Fibroblast of the aortic adventitia (primary cell): ENCODE data around the gene POU2F3. TPM values are rescaled to one million over a fixed set of nuclear protein-coding genes. Genes with fewer than 3 reads are reported as not detected.

Source experiments
- DNase-seq: peaks from one replicate; pipeline ENCODE4 v3.0.0-alpha.2; 2010; ENCODE audit warnings: low read depth
- H3K4me3 ChIP-seq: 2 replicates; pipeline ENCODE4 v1.5.1; 2011; ENCODE audit warnings: low read depth, mild to moderate bottlenecking, control low read depth, low read length, moderate library complexity
- CTCF ChIP-seq: IDR thresholded peaks from 2 replicates; pipeline ENCODE4 v1.5.1; 2011; ENCODE audit warnings: mild to moderate bottlenecking, low read length, control low read depth, inconsistent platforms; ENCODE audit not compliant: insufficient read depth
- total RNA-seq: library from RNA; depleted of rRNA; stranded (reverse); fragments of >200 nt; gene quantifications from 2 replicates; pipeline ENCODE4 v1.2.3, GENCODE V29; 2012; ENCODE audit warnings: low replicate concordance

Gene POU2F3
- total RNA-seq, 1 donor = 0.36 TPM

- no peak for DNase-seq
- no peak for TF ChIP-seq CTCF
- no peak overlapping the region for H3K4me3 ChIP-seq
Measured at GRCh38 chr11:120219938-120220746, 19.8 kb upstream of the POU2F3 start.

- no peak for DNase-seq
- H3K4me3 ChIP-seq = no peak overlapping the region
- no peak for TF ChIP-seq CTCF
Measured at GRCh38 chr11:120220747-120221037, 19.2 kb upstream of the POU2F3 start.

- no peak for DNase-seq
- no peak for TF ChIP-seq CTCF
- no peak overlapping the region for H3K4me3 ChIP-seq
Measured at GRCh38 chr11:120221115-120221752, 18.7 kb upstream of the POU2F3 start.

GRCh38 chr11:120222916-120223315 is 17.0 kb upstream of the POU2F3 start:
- no peak for DNase-seq
- no peak overlapping the region for H3K4me3 ChIP-seq
- TF ChIP-seq CTCF = no peak

GRCh38 chr11:120223793-120224192 is 16.1 kb upstream of the POU2F3 start:
- TF ChIP-seq CTCF = no peak

GRCh38 chr11:120224361-120224760 is 15.6 kb upstream of the POU2F3 start:
- TF ChIP-seq CTCF = no peak

More at GRCh38 chr11:120223793-120224192, 16.1 kb upstream of the POU2F3 start:
- no peak for DNase-seq
- H3K4me3 ChIP-seq = no peak overlapping the region

More at GRCh38 chr11:120224361-120224760, 15.6 kb upstream of the POU2F3 start:
- no peak overlapping the region for H3K4me3 ChIP-seq
- DNase-seq = no peak
